Dorsolateral prefrontal cortex (tissue), 118 donors: Measurements from ENCODE around the gene OAF. TPM values are rescaled to one million over a fixed set of nuclear protein-coding genes. Genes with fewer than 3 reads are reported as not detected.

Experiments used
- total RNA-seq, 120 experiments: library from RNA; stranded (reverse); gene quantifications; one replicate each; pipeline versions ENCODE4 v1.2.3 to v1.2.4, GENCODE V29; 2022

OAF gene
- total RNA-seq, 120 experiments from 2014 or later = 14.2 to 80.0 (median 30.6) TPM

Other genes starting within 250 kb of the OAF start
- gene TRIM29, start 72.9 kb upstream of the OAF start, total RNA-seq = 1 to 10 TPM in 71 of 120 experiments, under 1 TPM in 35, not detected in 14; 0.22 to 6.4 (median 1.4) TPM
- 1 to 10 TPM in 4 of 120 experiments, under 1 TPM in 23, not detected in 93; 0.12 to 2.2 (median 0.46) TPM for gene POU2F3, start 29.1 kb downstream of the OAF start, total RNA-seq
- 10 to 100 TPM; 10.5 to 31.8 (median 18.5) TPM for gene TLCD5, start 114.3 kb downstream of the OAF start, total RNA-seq
- 100 to 1,000 TPM; 103 to 277 (median 191) TPM for gene ARHGEF12, start 125.4 kb downstream of the OAF start, total RNA-seq